HepG2 (cell line): ENCODE measurements around the gene TAF1D. TPM values are rescaled to one million over a fixed set of nuclear protein-coding genes. Genes with fewer than 3 reads are reported as not detected.
A peak's percentile ranks its signal among the peaks of the same experiment; 100 is the strongest.

Experiments
- ARID3A ChIP-seq: IDR thresholded peaks from 2 replicates; pipeline ENCODE4 v1.6.1; 2012; ENCODE audit warnings: low read depth, low read length, improper control_type of control experiment
- ARID5B ChIP-seq: IDR thresholded peaks from 2 replicates; pipeline ENCODE4 v1.4.0; 2020; ENCODE audit warnings: mild to moderate bottlenecking, missing genetic modification reagents
- ARNT2 ChIP-seq: sonication (generic); formaldehyde crosslinking; IDR thresholded peaks from 2 replicates; pipeline ENCODE4 v1.8.0; 2022; ENCODE audit warnings: mild to moderate bottlenecking, low read depth, missing genetic modification reagents, moderate library complexity
- CREM ChIP-seq, 2 experiments: sonication (generic) in 1 of 2; formaldehyde crosslinking in 1 of 2; IDR thresholded peaks; 2 replicates each; pipeline versions ENCODE4 v1.4.0 to v1.6.1; 2016 to 2020; ENCODE audit warnings: antibody characterized with exemption in 1 of 2, mild to moderate bottlenecking in 1 of 2, missing genetic modification reagents in 1 of 2
- FOXA3 ChIP-seq: IDR thresholded peaks from 2 replicates; pipeline ENCODE4 v1.6.1; 2016; ENCODE audit warnings: missing genetic modification reagents, missing compliant biosample characterization
- FOXP4 ChIP-seq: sonication (generic); formaldehyde crosslinking; IDR thresholded peaks from 2 replicates; pipeline ENCODE4 v1.4.0; 2020; ENCODE audit warnings: missing genetic modification reagents
- MXD4 ChIP-seq: IDR thresholded peaks from 2 replicates; pipeline ENCODE4 v1.6.1; 2016; ENCODE audit warnings: mild to moderate bottlenecking, missing biosample characterization, missing genetic modification reagents
- NR2F1 ChIP-seq, 2 experiments: fragments of 450-650 bp in 1 of 2; formaldehyde crosslinking in 1 of 2; IDR thresholded peaks; 2 replicates each; pipeline versions ENCODE4 v1.5.0 to v1.6.1; 2016 to 2020; ENCODE audit warnings: mild to moderate bottlenecking in 1 of 2, missing compliant biosample characterization in 1 of 2, missing genetic modification reagents in 1 of 2, moderate library complexity in 1 of 2
- SMARCC2 ChIP-seq: fragments of 450-650 bp; IDR thresholded peaks from 2 replicates; pipeline ENCODE4 v1.6.1; 2017; ENCODE audit warnings: antibody characterized with exemption, mild to moderate bottlenecking
- SOX5 ChIP-seq: IDR thresholded peaks from 2 replicates; pipeline ENCODE4 v1.6.1; 2016; ENCODE audit warnings: borderline replicate concordance
- THRA ChIP-seq: sonication (generic); formaldehyde crosslinking; IDR thresholded peaks from 2 replicates; pipeline ENCODE4 v1.4.0; 2020; ENCODE audit warnings: missing genetic modification reagents, borderline replicate concordance
- TIGD3 ChIP-seq: sonication (generic); formaldehyde crosslinking; IDR thresholded peaks from 2 replicates; pipeline ENCODE4 v1.5.1; 2020; ENCODE audit warnings: mild to moderate bottlenecking, missing genetic modification reagents, borderline replicate concordance
- ZBTB25 ChIP-seq: IDR thresholded peaks from 2 replicates; pipeline ENCODE4 v1.6.1; 2018; ENCODE audit warnings: missing genetic modification reagents
- ZNF20 ChIP-seq: sonication (generic); formaldehyde crosslinking; IDR thresholded peaks from 2 replicates; pipeline ENCODE4 v1.4.0; 2020; ENCODE audit warnings: mild to moderate bottlenecking, moderate library complexity, missing genetic modification reagents
- ZZZ3 ChIP-seq: sonication (generic); formaldehyde crosslinking; IDR thresholded peaks from 2 replicates; pipeline ENCODE4 v1.4.0; 2020; ENCODE audit warnings: missing genetic modification reagents, mild to moderate bottlenecking, borderline replicate concordance
- polyA plus RNA-seq, 8 experiments: library from polyadenylated mRNA; depleted of rRNA in 3 of 8; stranded (reverse) in 7 of 8; unstranded in 1 of 8; fragments of >200 nt; fragmentation: Illumina TruSeq in 4 of 8; extraction: Trizol in 4 of 8; gene quantifications; 2 replicates each; pipeline versions ENCODE4 v1.2.1 to v1.2.3, GENCODE V29; 2011 to 2016; ENCODE audit warnings: low read depth in 4 of 8, missing spikeins in 1 of 8, mixed read lengths in 1 of 8; ENCODE audit not compliant: insufficient read depth in 1 of 8
- total RNA-seq, 5 experiments: library from RNA; depleted of rRNA; stranded (reverse); fragments of >200 nt; fragmentation: Illumina TruSeq; extraction: Trizol; gene quantifications; 2 replicates each; pipeline ENCODE4 v1.2.3, GENCODE V29; 2016; ENCODE audit warnings: low read depth in 1 of 5

TAF1D gene
- total and polyA plus RNA-seq, 2 of the 13 experiments (the other 11 are each of a cell fraction or from before 2014, with no cell fraction given) = 132 to 207 TPM

GRCh38 chr11:93747122-93747521, 5.8 kb upstream of the TAF1D start (continued):
- TF ChIP-seq ARNT2 (no peak), ZBTB25 (CRISPR knock-in tag) (no peak), MXD4 (CRISPR knock-in tag) (no peak), TIGD3 (CRISPR knock-in tag) (no peak), FOXA3 (0 out of 2 replicates have a peak, but pooled peaks have one; percentile 12), SMARCC2 (no peak), CREM (IDR thresholded peaks at IDR 0.05) (0 out of 2 replicates have a peak, but pooled peaks have one; percentile 12), CREM (CRISPR knock-in tag; IDR thresholded peaks at IDR 0.05) (no peak), ZNF20 (CRISPR knock-in tag) (no peak), ARID3A (no peak), ZZZ3 (no peak), SOX5 (CRISPR knock-in tag) (peak; percentile 49; the same call in 1 of the 2 replicates), ARID5B (peak; percentile 16; the same call in 1 of the 2 replicates), FOXP4 (CRISPR knock-in tag) (0 out of 2 replicates have a peak, but pooled peaks have one; percentile 33), NR2F1 (CRISPR knock-in tag; IDR thresholded peaks at IDR 0.05) (no peak), THRA (CRISPR knock-in tag) (no peak)
